Activated naive CD8-positive, alpha-beta T cell treated with anti-CD3 and anti-CD28 coated beads, Interleukin-2, amount 50 U/mL, for 24 hours (primary cell): ENCODE data around the gene SERP2.

Experiments
- ATAC-seq: fragments of 150-1000 bp; cut with Tn5 transposase; one replicate; pipeline ENCODE4 v1.10.0; 2021
- DNase-seq: peaks from one replicate; pipeline ENCODE4 v3.0.0; 2021
- H3K27ac Mint-ChIP-seq: one replicate; pipeline ENCODE4 v1.8.0; 2021; ENCODE audit warnings: mild to moderate bottlenecking, mixed read lengths
- H3K27me3 Mint-ChIP-seq: one replicate; pipeline ENCODE4 v1.8.0; 2021; ENCODE audit warnings: mixed read lengths
- H3K36me3 Mint-ChIP-seq: one replicate; pipeline ENCODE4 v1.8.0; 2021; ENCODE audit warnings: low read depth, mixed read lengths
- H3K4me1 Mint-ChIP-seq: one replicate; pipeline ENCODE4 v1.8.0; 2021; ENCODE audit warnings: mixed read lengths
- H3K4me3 Mint-ChIP-seq: one replicate; pipeline ENCODE4 v1.8.0; 2021; ENCODE audit warnings: mild to moderate bottlenecking, moderate library complexity, mixed read lengths
- H3K9me3 Mint-ChIP-seq: one replicate; pipeline ENCODE4 v1.8.0; 2021; ENCODE audit warnings: mixed read lengths

The SERP2 gene

GRCh38 chr13:44368599-44369368 lies 4.8 kb upstream of the SERP2 start:
- Mint-ChIP-seq H3K27ac (no peak overlapping the region), H3K4me3 (no peak overlapping the region), H3K27me3 (peaks cover 20% of the 10 kb centered on the region), H3K9me3 (no peaks in the 10 kb centered on the region), H3K4me1 (no peaks in the 10 kb centered on the region), H3K36me3 (no peaks in the 10 kb centered on the region)
- ATAC-seq (no peak), DNase-seq (no peak)

- Mint-ChIP-seq H3K4me3 (no peak overlapping the region), H3K36me3 (no peaks in the 10 kb centered on the region), H3K27me3 (peaks cover 28% of the 10 kb centered on the region), H3K9me3 (no peaks in the 10 kb centered on the region), H3K27ac (no peak overlapping the region), H3K4me1 (peaks cover 3% of the 10 kb centered on the region)
- DNase-seq, result no peak
- no peak for ATAC-seq
Measured at GRCh38 chr13:44371421-44371820, 2.2 kb upstream of the SERP2 start.

GRCh38 chr13:44373247-44373600 lies 400 bp upstream of the SERP2 start:
- Mint-ChIP-seq H3K27me3 (peaks cover 25% of the 10 kb centered on the region), H3K4me3 (peak overlapping the region; percentile 11), H3K4me1 (peaks cover 3% of the 10 kb centered on the region), H3K9me3 (no peaks in the 10 kb centered on the region), H3K36me3 (no peaks in the 10 kb centered on the region), H3K27ac (no peak overlapping the region)
- ATAC-seq, result no peak
- DNase-seq, result no peak

GRCh38 chr13:44374348-44374712 lies 706 bp downstream of the SERP2 start:
- Mint-ChIP-seq H3K4me1 (peaks cover 3% of the 10 kb centered on the region), H3K9me3 (no peaks in the 10 kb centered on the region), H3K27ac (no peak overlapping the region)

GRCh38 chr13:44378277-44378676 lies 4.7 kb downstream of the SERP2 start:
- Mint-ChIP-seq H3K4me3 (no peak overlapping the region), H3K27me3 (peaks cover 8% of the 10 kb centered on the region), H3K4me1 (peaks cover 3% of the 10 kb centered on the region), H3K9me3 (no peaks in the 10 kb centered on the region), H3K27ac (no peak overlapping the region), H3K36me3 (no peaks in the 10 kb centered on the region)
- no peak for ATAC-seq
- DNase-seq, result no peak

More at GRCh38 chr13:44374348-44374712, 706 bp downstream of the SERP2 start:
- Mint-ChIP-seq H3K27me3 (peaks cover 25% of the 10 kb centered on the region), H3K36me3 (no peaks in the 10 kb centered on the region), H3K4me3 (peak overlapping the region; percentile 37)
- DNase-seq (no peak), ATAC-seq (no peak)

GRCh38 chr13:44379885-44380284 lies 6.3 kb downstream of the SERP2 start:
- no peak for DNase-seq
- Mint-ChIP-seq H3K4me3 (no peak overlapping the region), H3K36me3 (no peaks in the 10 kb centered on the region), H3K27me3 (peaks cover 2% of the 10 kb centered on the region), H3K27ac (no peak overlapping the region), H3K9me3 (no peaks in the 10 kb centered on the region), H3K4me1 (no peaks in the 10 kb centered on the region)
- ATAC-seq, result no peak

GRCh38 chr13:44380404-44381165 lies 7.0 kb downstream of the SERP2 start:
- no peak for ATAC-seq
- Mint-ChIP-seq H3K4me1 (no peaks in the 10 kb centered on the region), H3K9me3 (no peaks in the 10 kb centered on the region), H3K27ac (no peak overlapping the region), H3K27me3 (no peaks in the 10 kb centered on the region), H3K4me3 (no peak overlapping the region), H3K36me3 (no peaks in the 10 kb centered on the region)
- DNase-seq, result no peak

GRCh38 chr13:44382635-44383145 lies 9.1 kb downstream of the SERP2 start:
- no peaks in the 10 kb centered on the region for H3K9me3 Mint-ChIP-seq
- no peaks in the 10 kb centered on the region for H3K27me3 Mint-ChIP-seq
- H3K4me1 Mint-ChIP-seq, result no peaks in the 10 kb centered on the region
- no peak overlapping the region for H3K4me3 Mint-ChIP-seq
- DNase-seq (no peak), ATAC-seq (no peak)
- no peaks in the 10 kb centered on the region for H3K36me3 Mint-ChIP-seq
- no peak overlapping the region for H3K27ac Mint-ChIP-seq

GRCh38 chr13:44383945-44384344 lies 10.3 kb downstream of the SERP2 start:
- H3K9me3 Mint-ChIP-seq, result no peaks in the 10 kb centered on the region
- no peaks in the 10 kb centered on the region for H3K27me3 Mint-ChIP-seq
- H3K27ac Mint-ChIP-seq, result no peak overlapping the region
- no peak for ATAC-seq
- no peak overlapping the region for H3K4me3 Mint-ChIP-seq
- H3K4me1 Mint-ChIP-seq, result no peaks in the 10 kb centered on the region
- H3K36me3 Mint-ChIP-seq, result no peaks in the 10 kb centered on the region
- DNase-seq, result no peak

- H3K9me3 Mint-ChIP-seq, result no peaks in the 10 kb centered on the region
- H3K27ac Mint-ChIP-seq, result no peak overlapping the region
- no peak for DNase-seq
- no peaks in the 10 kb centered on the region for H3K4me1 Mint-ChIP-seq
- no peaks in the 10 kb centered on the region for H3K36me3 Mint-ChIP-seq
- H3K4me3 Mint-ChIP-seq, result no peak overlapping the region
- no peaks in the 10 kb centered on the region for H3K27me3 Mint-ChIP-seq
- ATAC-seq, result no peak
Measured at GRCh38 chr13:44384778-44385177, 11.2 kb downstream of the SERP2 start.

- H3K27me3 Mint-ChIP-seq, result no peaks in the 10 kb centered on the region
- ATAC-seq (no peak), DNase-seq (no peak)
- no peak overlapping the region for H3K27ac Mint-ChIP-seq
- no peaks in the 10 kb centered on the region for H3K9me3 Mint-ChIP-seq
- no peaks in the 10 kb centered on the region for H3K36me3 Mint-ChIP-seq
- no peaks in the 10 kb centered on the region for H3K4me1 Mint-ChIP-seq
- H3K4me3 Mint-ChIP-seq, result no peak overlapping the region
Measured at GRCh38 chr13:44385401-44385800, 11.8 kb downstream of the SERP2 start.

GRCh38 chr13:44385847-44386246 lies 12.2 kb downstream of the SERP2 start:
- Mint-ChIP-seq H3K9me3 (no peaks in the 10 kb centered on the region), H3K27me3 (peaks cover 3% of the 10 kb centered on the region), H3K36me3 (no peaks in the 10 kb centered on the region), H3K4me1 (no peaks in the 10 kb centered on the region), H3K4me3 (no peak overlapping the region), H3K27ac (no peak overlapping the region)
- DNase-seq, result no peak
- ATAC-seq, result no peak

GRCh38 chr13:44386913-44387556 lies 13.4 kb downstream of the SERP2 start:
- Mint-ChIP-seq H3K4me3 (no peak overlapping the region), H3K4me1 (no peaks in the 10 kb centered on the region), H3K27me3 (peaks cover 4% of the 10 kb centered on the region), H3K27ac (no peak overlapping the region), H3K9me3 (no peaks in the 10 kb centered on the region), H3K36me3 (no peaks in the 10 kb centered on the region)
- ATAC-seq (no peak), DNase-seq (no peak)

GRCh38 chr13:44388427-44389059 lies 14.9 kb downstream of the SERP2 start:
- no peak overlapping the region for H3K27ac Mint-ChIP-seq
- H3K27me3 Mint-ChIP-seq, result peaks cover 10% of the 10 kb centered on the region
- no peak for ATAC-seq
- H3K4me1 Mint-ChIP-seq, result no peaks in the 10 kb centered on the region
- H3K9me3 Mint-ChIP-seq, result no peaks in the 10 kb centered on the region
- H3K4me3 Mint-ChIP-seq, result no peak overlapping the region
- no peaks in the 10 kb centered on the region for H3K36me3 Mint-ChIP-seq
- no peak for DNase-seq
